GM06990 (cell line): Measurements from ENCODE around the gene PIGL.
"Not testable (repeated sequence)": the region's sequence is repeated elsewhere in the genome, so short reads cannot be mapped to it uniquely, and the experiment has no call there.

Experiments
- DNase-seq: peaks from one replicate; pipeline ENCODE4 v3.0.0-alpha.2; 2011; ENCODE audit not compliant: insufficient read length; ENCODE audit errors: extremely low read depth
- H3K27me3 ChIP-seq: replicated peaks from 2 replicates; pipeline ENCODE4 v1.6.0; 2011; ENCODE audit warnings: low read length; ENCODE audit not compliant: control insufficient read depth, insufficient read depth
- H3K36me3 ChIP-seq: 2 replicates; pipeline ENCODE4 v1.5.1; 2011; ENCODE audit warnings: low read length; ENCODE audit not compliant: control insufficient read depth, insufficient read depth
- H3K4me3 ChIP-seq: replicated peaks from 2 replicates; pipeline ENCODE4 v1.5.1; 2011; ENCODE audit warnings: low read depth, mild to moderate bottlenecking, control low read depth, low read length
- CTCF ChIP-seq: IDR thresholded peaks from 2 replicates; pipeline ENCODE4 v1.5.1; 2011; ENCODE audit warnings: low read length, control low read depth, mild to moderate bottlenecking, inconsistent platforms; ENCODE audit not compliant: insufficient read depth, poor library complexity, severe bottlenecking

PIGL gene

GRCh38 chr17:16204763-16205162 is 12.2 kb upstream of the PIGL start:
- H3K4me3 ChIP-seq: not testable (repeated sequence)

GRCh38 chr17:16211590-16211989 is 5.4 kb upstream of the PIGL start:
- Histone ChIP-seq H3K36me3 (no peaks in the 10 kb centered on the region), H3K4me3 (no peak overlapping the region), H3K27me3 (no peaks in the 10 kb centered on the region)
- TF ChIP-seq CTCF: no peak
- no peak for DNase-seq

More at GRCh38 chr17:16204763-16205162, 12.2 kb upstream of the PIGL start:
- DNase-seq, H3K36me3 ChIP-seq, H3K27me3 ChIP-seq: not testable (repeated sequence)

GRCh38 chr17:16212793-16213192 is 4.2 kb upstream of the PIGL start:
- DNase-seq: no peak
- H3K4me3 ChIP-seq: no peak overlapping the region
- no peaks in the 10 kb centered on the region for H3K36me3 ChIP-seq
- H3K27me3 ChIP-seq: no peaks in the 10 kb centered on the region
- no peak for TF ChIP-seq CTCF

GRCh38 chr17:16214190-16215001 is 2.6 kb upstream of the PIGL start:
- TF ChIP-seq CTCF: no peak
- H3K27me3 ChIP-seq: no peaks in the 10 kb centered on the region
- no peak for DNase-seq
- H3K4me3 ChIP-seq: peak overlapping the region; percentile 88
- no peaks in the 10 kb centered on the region for H3K36me3 ChIP-seq

- Histone ChIP-seq H3K27me3 (no peaks in the 10 kb centered on the region), H3K4me3 (peak overlapping the region; percentile 88), H3K36me3 (no peaks in the 10 kb centered on the region)
- DNase-seq: peak; percentile 78
- TF ChIP-seq CTCF: no peak
Observed at GRCh38 chr17:16215002-16215272, 2.1 kb upstream of the PIGL start.

- Histone ChIP-seq H3K4me3 (peak within 1 kb of the TSS; percentile 88), H3K27me3 (no peaks in the 10 kb centered on the region), H3K36me3 (no peaks in the 10 kb centered on the region)
- TF ChIP-seq CTCF: peak; percentile 44
- DNase-seq: peak; percentile 94
Observed at GRCh38 chr17:16215273-16215964, 1.6 kb upstream of the PIGL start, which contains the start of gene NCOR1. TSS of gene NCOR1 (minus strand) at chr17:16215534. CDS start at chr17:16194569, 20,965 bp downstream.
